Right lobe of liver (tissue), 6 donors: Measurements from ENCODE around the gene CAPN2. TPM values are rescaled to one million over a fixed set of nuclear protein-coding genes. Genes with fewer than 3 reads are reported as not detected.
"Not testable (repeated sequence)": the region's sequence is repeated elsewhere in the genome, so short reads cannot be mapped to it uniquely, and the experiment has no call there.

Source experiments
- ATAC-seq, 4 donors: fragments of 200-7000 bp; cut with Tn5 transposase; one replicate each; pipeline ENCODE4 v1.9.1; 2020; ENCODE audit warnings: mild to moderate bottlenecking in 4 of 4, moderate library complexity in 4 of 4
- DNase-seq, 3 donors: peaks; one replicate each; pipeline ENCODE4 v3.0.0-alpha.2; 2020
- H3K27ac ChIP-seq, 3 donors: fragments of 200-600 bp; one replicate each; pipeline ENCODE4 v1.8.0; 2022
- H3K27me3 ChIP-seq, 2 donors: fragments of 200-600 bp; one replicate each; pipeline ENCODE4 v1.8.0; 2022
- H3K36me3 ChIP-seq, 4 donors: fragments of 200-600 bp; sonication (generic) in 1 of 4; one replicate each; pipeline versions ENCODE4 v1.5.1 to v1.8.0; 2017 to 2022; ENCODE audit warnings: control low read depth in 1 of 4
- H3K4me1 ChIP-seq, 4 donors: fragments of 200-600 bp; sonication (generic) in 1 of 4; one replicate each; pipeline versions ENCODE4 v1.5.1 to v1.8.0; 2017 to 2022; ENCODE audit warnings: control low read depth in 1 of 4
- H3K4me3 ChIP-seq, 3 donors: fragments of 200-600 bp; one replicate each; pipeline ENCODE4 v1.8.0; 2022
- H3K9me3 ChIP-seq, 4 donors: fragments of 200-600 bp; sonication (generic) in 1 of 4; one replicate each; pipeline versions ENCODE4 v1.5.1 to v1.8.0; 2017 to 2022; ENCODE audit warnings: control low read depth in 1 of 4
- CTCF ChIP-seq, 4 donors: fragments of 200-600 bp in 3 of 4; fragments of 450-650 bp in 1 of 4; IDR thresholded peaks; one replicate each; pipeline versions ENCODE4 v1.5.1 to v1.8.0; 2016 to 2022; ENCODE audit warnings: antibody characterized with exemption in 4 of 4, mild to moderate bottlenecking in 2 of 4
- POLR2A ChIP-seq: fragments of 450-650 bp; IDR thresholded peaks from one replicate; pipeline ENCODE4 v1.6.1; 2017; ENCODE audit warnings: antibody characterized with exemption, mild to moderate bottlenecking
- WGBS: methylation state at CpG from one replicate; pipeline ENCODE4 v1.1.6; 2018; ENCODE audit warnings: low coverage, low lambda C conversion rate; ENCODE audit not compliant: insufficient coverage; ENCODE audit errors: missing lambda C conversion rate; 5-methylcytosine and 5-hydroxymethylcytosine counted together
- intact Hi-C, 2 donors: fragments of 100-400 bp; cut with DNase I; formaldehyde crosslinking; loops; one replicate each; pipeline versions ENCODE4 v1.11.2 to v1.14.1; 2022
- total RNA-seq, 6 experiments: library from RNA; depleted of rRNA in 2 of 6; stranded (reverse); fragments of >200 nt in 2 of 6; fragmentation: NEBNext Ultra II Directional in 3 of 6; extraction: Animal tissue kit (Norgen Biotek cat#: 25700) in 3 of 6; gene quantifications; one replicate each; pipeline versions ENCODE4 v1.1.0 to v1.2.4, GENCODE V29; 2016 to 2023
- donor health status: DM: no; HTN: yes; CAD: no.
- donor health status: DM: no; HTN: no; CAD: no.
- donor health status: DM: no; HTN: no; CAD: no.
- donor health status: DM: no; HTN: yes; CAD: no.
- donor health status: DM: no; HTN: yes; CAD: no.

Gene CAPN2
- total RNA-seq, 6 experiments from 2014 or later: 17.5 to 53.1 (median 33.1) TPM

- intact Hi-C loops: no loop called here
- H3K4me3 ChIP-seq: no peak overlapping the region
- H3K27ac ChIP-seq: no peak overlapping the region
- no peaks in the 10 kb centered on the region for H3K27me3 ChIP-seq
- TF ChIP-seq CTCF (IDR thresholded peaks at IDR 0.05) (no peak), POLR2A (no peak)
- DNase-seq (no peak), ATAC-seq (no peak)
- no peaks in the 10 kb centered on the region for H3K4me1 ChIP-seq
- 98% methylated on average over 6 of the region's 7 CpGs for WGBS
- peaks cover 0 to 72% (median 21%) of the 10 kb centered on the region in 4 donors for H3K36me3 ChIP-seq
- no peaks in the 10 kb centered on the region for H3K9me3 ChIP-seq
Measured at GRCh38 chr1:223796210-223796609, 83.9 kb downstream of the CAPN2 start.

GRCh38 chr1:223802032-223802431, 89.7 kb downstream of the CAPN2 start:
- H3K9me3 ChIP-seq: no peaks in the 10 kb centered on the region
- peaks cover 0 to 10% (median 0%) of the 10 kb centered on the region in 4 donors for H3K4me1 ChIP-seq
- DNase-seq (no peak), ATAC-seq (no peak)
- WGBS: 80% methylated on average over 7 of the region's 7 CpGs
- H3K4me3 ChIP-seq: no peak overlapping the region
- H3K27me3 ChIP-seq: no peaks in the 10 kb centered on the region
- peaks cover 5 to 73% (median 22%) of the 10 kb centered on the region in 4 donors for H3K36me3 ChIP-seq
- H3K27ac ChIP-seq: no peak overlapping the region
- intact Hi-C loops: no loop called here
- no peak for TF ChIP-seq CTCF (IDR thresholded peaks at IDR 0.05)
- TF ChIP-seq POLR2A: no peak

GRCh38 chr1:223802602-223803001, 90.3 kb downstream of the CAPN2 start:
- H3K36me3 ChIP-seq: peaks cover 5 to 72% (median 22%) of the 10 kb centered on the region in 4 donors
- WGBS: 80% methylated on average over 4 of the region's 4 CpGs
- H3K27ac ChIP-seq: no peak overlapping the region
- DNase-seq: no peak
- peaks cover 0 to 10% (median 0%) of the 10 kb centered on the region in 4 donors for H3K4me1 ChIP-seq
- TF ChIP-seq POLR2A (no peak), CTCF (IDR thresholded peaks at IDR 0.05) (no peak)
- intact Hi-C loops: no loop called here
- H3K4me3 ChIP-seq: no peak overlapping the region
- ATAC-seq: no peak
- no peaks in the 10 kb centered on the region for H3K27me3 ChIP-seq
- H3K9me3 ChIP-seq: no peaks in the 10 kb centered on the region

- Histone ChIP-seq H3K4me1 (peaks cover 0 to 10% (median 0%) of the 10 kb centered on the region in 4 donors), H3K4me3 (no peak overlapping the region), H3K9me3 (no peaks in the 10 kb centered on the region), H3K27ac (no peak overlapping the region), H3K27me3 (no peaks in the 10 kb centered on the region), H3K36me3 (peaks cover 5 to 66% (median 17%) of the 10 kb centered on the region in 4 donors)
- 93% methylated on average over 7 of the region's 7 CpGs for WGBS
- intact Hi-C loops: no loop called here
- no peak for DNase-seq
- no peak for ATAC-seq
- TF ChIP-seq POLR2A (no peak), CTCF (IDR thresholded peaks at IDR 0.05) (no peak)
Measured at GRCh38 chr1:223803211-223803610, 90.9 kb downstream of the CAPN2 start.

- DNase-seq, H3K4me1 ChIP-seq, H3K27ac ChIP-seq, H3K27me3 ChIP-seq, ATAC-seq, intact Hi-C loops, H3K4me3 ChIP-seq, H3K9me3 ChIP-seq: not testable (repeated sequence)
- 68% methylated on average over 4 of the region's 4 CpGs for WGBS
- peaks cover 0 to 21% (median 2%) of the 10 kb centered on the region in 4 donors for H3K36me3 ChIP-seq
Measured at GRCh38 chr1:223809905-223810304, 97.6 kb downstream of the CAPN2 start.
